Nephron progenitor cell (in vitro differentiated cells): ENCODE data around the gene CCDC154.
"Not testable (repeated sequence)": the region's sequence is repeated elsewhere in the genome, so short reads cannot be mapped to it uniquely, and the experiment has no call there.

Experiments used
- DNase-seq: peaks from one replicate; pipeline ENCODE4 v3.0.0; 2021
- H3K27ac Mint-ChIP-seq: 2 replicates; pipeline ENCODE4 v1.8.0; 2021; ENCODE audit warnings: mild to moderate bottlenecking, moderate library complexity, mixed read lengths
- H3K27me3 Mint-ChIP-seq: 2 replicates; pipeline ENCODE4 v1.8.0; 2021; ENCODE audit warnings: mild to moderate bottlenecking, low read depth, mixed read lengths; ENCODE audit not compliant: poor library complexity
- H3K36me3 Mint-ChIP-seq: 2 replicates; pipeline ENCODE4 v1.8.0; 2021; ENCODE audit warnings: low read depth, mixed read lengths
- H3K4me1 Mint-ChIP-seq: 2 replicates; pipeline ENCODE4 v1.8.0; 2021; ENCODE audit warnings: mixed read lengths
- H3K4me3 Mint-ChIP-seq: 2 replicates; pipeline ENCODE4 v1.8.0; 2021; ENCODE audit warnings: mild to moderate bottlenecking, moderate library complexity, mixed read lengths
- H3K9me3 Mint-ChIP-seq: 2 replicates; pipeline ENCODE4 v1.8.0; 2021; ENCODE audit warnings: mild to moderate bottlenecking, moderate library complexity, mixed read lengths
- TF ChIP-seq, protein P1 (sequence below): fragments of 200-600 bp; sonication (generic); IDR thresholded peaks from 2 replicates; pipeline ENCODE4 v1.5.0; 2021; ENCODE audit warnings: antibody characterized with exemption

The CCDC154 gene

GRCh38 chr16:1485847-1486496 is 41.6 kb upstream of the CCDC154 start:
- no peak overlapping the region for H3K4me3 Mint-ChIP-seq
- H3K27ac Mint-ChIP-seq, result no peak overlapping the region
- DNase-seq, result no peak
- TF ChIP-seq, protein P1, sequence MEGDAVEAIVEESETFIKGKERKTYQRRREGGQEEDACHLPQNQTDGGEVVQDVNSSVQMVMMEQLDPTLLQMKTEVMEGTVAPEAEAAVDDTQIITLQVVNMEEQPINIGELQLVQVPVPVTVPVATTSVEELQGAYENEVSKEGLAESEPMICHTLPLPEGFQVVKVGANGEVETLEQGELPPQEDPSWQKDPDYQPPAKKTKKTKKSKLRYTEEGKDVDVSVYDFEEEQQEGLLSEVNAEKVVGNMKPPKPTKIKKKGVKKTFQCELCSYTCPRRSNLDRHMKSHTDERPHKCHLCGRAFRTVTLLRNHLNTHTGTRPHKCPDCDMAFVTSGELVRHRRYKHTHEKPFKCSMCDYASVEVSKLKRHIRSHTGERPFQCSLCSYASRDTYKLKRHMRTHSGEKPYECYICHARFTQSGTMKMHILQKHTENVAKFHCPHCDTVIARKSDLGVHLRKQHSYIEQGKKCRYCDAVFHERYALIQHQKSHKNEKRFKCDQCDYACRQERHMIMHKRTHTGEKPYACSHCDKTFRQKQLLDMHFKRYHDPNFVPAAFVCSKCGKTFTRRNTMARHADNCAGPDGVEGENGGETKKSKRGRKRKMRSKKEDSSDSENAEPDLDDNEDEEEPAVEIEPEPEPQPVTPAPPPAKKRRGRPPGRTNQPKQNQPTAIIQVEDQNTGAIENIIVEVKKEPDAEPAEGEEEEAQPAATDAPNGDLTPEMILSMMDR, result no peak
- H3K36me3 Mint-ChIP-seq, result no peaks in the 10 kb centered on the region
- peaks cover 59% of the 10 kb centered on the region for H3K27me3 Mint-ChIP-seq
- H3K9me3 Mint-ChIP-seq, result no peaks in the 10 kb centered on the region
- H3K4me1 Mint-ChIP-seq, result no peaks in the 10 kb centered on the region

DNA sequence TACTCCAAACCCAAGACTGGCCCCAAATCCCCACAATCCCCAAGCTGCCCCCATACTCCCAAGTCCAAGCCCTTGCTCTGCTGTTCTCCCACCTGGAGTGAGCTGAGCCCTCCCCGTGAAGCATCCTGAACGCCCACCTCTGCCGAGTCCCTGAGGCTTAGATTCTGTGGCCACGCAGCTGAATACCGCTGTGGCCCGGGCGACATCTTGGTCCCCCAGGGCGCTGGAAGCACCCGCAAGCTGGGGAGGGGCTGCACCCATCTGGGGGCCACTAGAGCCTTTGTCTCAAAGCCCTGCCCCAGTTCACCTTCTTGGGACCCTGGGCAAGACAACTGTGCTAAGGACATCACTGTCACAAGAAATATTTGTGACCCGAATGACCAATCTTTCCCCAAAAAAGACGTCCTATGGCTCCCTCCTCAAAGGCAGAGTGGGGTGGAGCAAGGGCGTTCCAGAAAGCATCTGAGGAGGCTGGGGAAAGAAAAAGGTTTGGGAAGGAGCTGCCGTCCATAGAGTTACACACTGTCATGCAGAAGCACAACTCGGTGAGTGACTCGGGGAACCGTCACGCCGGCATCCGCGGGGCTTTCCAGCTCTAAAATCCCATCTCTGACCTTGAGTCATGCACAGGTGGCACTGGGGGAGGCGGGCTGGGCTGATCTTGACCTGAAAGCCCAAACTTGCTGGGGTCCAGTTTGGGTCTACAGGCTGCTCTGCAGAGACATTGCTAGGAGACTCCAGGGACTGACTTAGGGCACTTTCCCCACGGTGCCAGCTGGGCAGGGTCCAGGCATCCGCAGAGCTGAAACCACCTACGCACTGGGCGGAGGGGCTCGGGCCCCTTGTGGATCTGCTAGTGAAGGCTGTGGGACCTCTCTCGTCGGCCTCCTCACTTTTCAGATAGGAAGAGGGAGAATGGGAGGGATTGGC is 37.8 kb upstream of the CCDC154 start:
- Mint-ChIP-seq H3K9me3 (peaks cover 17% of the 10 kb centered on the region), H3K27me3 (peaks cover 59% of the 10 kb centered on the region), H3K36me3 (no peaks in the 10 kb centered on the region), H3K27ac (no peak overlapping the region), H3K4me1 (no peaks in the 10 kb centered on the region), H3K4me3 (no peak overlapping the region)
- no peak for DNase-seq
- TF ChIP-seq, protein P1, result no peak

DNA sequence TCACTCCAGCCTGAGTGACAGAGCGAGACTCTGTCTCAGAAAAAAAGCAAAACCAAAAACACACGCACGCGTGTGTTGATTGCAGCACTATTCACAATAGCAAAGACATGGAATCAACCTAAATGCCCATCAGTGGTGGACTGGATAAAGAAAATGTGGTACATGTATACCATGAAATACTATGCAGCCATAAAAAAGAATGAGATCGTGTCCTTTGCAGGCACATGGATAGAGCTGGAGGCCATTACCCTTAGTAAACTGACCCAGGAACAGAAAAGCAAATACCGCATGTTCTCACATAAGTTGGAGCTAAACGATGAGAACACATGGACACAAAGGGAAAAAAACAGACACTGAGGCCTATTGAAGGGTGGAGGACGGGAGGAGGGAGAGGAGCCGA is 34.6 kb upstream of the CCDC154 start:
- not testable (repeated sequence) for H3K4me1 Mint-ChIP-seq, DNase-seq, H3K36me3 Mint-ChIP-seq, H3K4me3 Mint-ChIP-seq
- peaks cover 38% of the 10 kb centered on the region for H3K27me3 Mint-ChIP-seq
- peaks cover 31% of the 10 kb centered on the region for H3K9me3 Mint-ChIP-seq
- H3K27ac Mint-ChIP-seq, result peak overlapping the region; percentile 34

GRCh38 chr16:1477033-1477432 is 32.7 kb upstream of the CCDC154 start:
- DNase-seq, result no peak
- TF ChIP-seq, protein P1, result no peak
- peaks cover 22% of the 10 kb centered on the region for H3K27me3 Mint-ChIP-seq
- peaks cover 8% of the 10 kb centered on the region for H3K36me3 Mint-ChIP-seq
- H3K9me3 Mint-ChIP-seq, result peaks cover 31% of the 10 kb centered on the region
- H3K27ac Mint-ChIP-seq, result no peak overlapping the region
- no peak overlapping the region for H3K4me3 Mint-ChIP-seq
- H3K4me1 Mint-ChIP-seq, result peaks cover 21% of the 10 kb centered on the region

- peaks cover 31% of the 10 kb centered on the region for H3K9me3 Mint-ChIP-seq
- peak overlapping the region; percentile 77 for H3K4me3 Mint-ChIP-seq
- no peak overlapping the region for H3K27ac Mint-ChIP-seq
- no peak for DNase-seq
- H3K4me1 Mint-ChIP-seq, result peaks cover 35% of the 10 kb centered on the region
- peaks cover 9% of the 10 kb centered on the region for H3K27me3 Mint-ChIP-seq
- peaks cover 8% of the 10 kb centered on the region for H3K36me3 Mint-ChIP-seq
- TF ChIP-seq, protein P1, result no peak
These were observed 31.3 kb upstream of the CCDC154 start for GRCh38 chr16:1475552-1476114.
